ENCODE results near the gene RPP38.

The RPP38 gene

GRCh38 chr10:15146366-15146765 lies 49.2 kb downstream of the RPP38 start:
- H3K4me3 ChIP-seq (ENCODE audit: control insufficient read depth, low read depth, low read length) = no peak overlapping the region
- DNase-seq (ENCODE audit: low read depth) = no peak
- no peak for TF ChIP-seq CTCF (conservative IDR thresholded peaks at IDR 0.05; ENCODE audit: control insufficient read depth, insufficient read depth, low read depth, low read length)

GRCh38 chr10:15147594-15148392 lies 50.6 kb downstream of the RPP38 start:
- no peak for DNase-seq (ENCODE audit: low read depth)
- H3K4me3 ChIP-seq (ENCODE audit: control insufficient read depth, low read depth, low read length) = no peak overlapping the region
- no peak for TF ChIP-seq CTCF (conservative IDR thresholded peaks at IDR 0.05; ENCODE audit: control insufficient read depth, insufficient read depth, low read depth, low read length)

GRCh38 chr10:15149042-15149771 lies 52.1 kb downstream of the RPP38 start:
- DNase-seq (ENCODE audit: low read depth) = no peak
- TF ChIP-seq CTCF (conservative IDR thresholded peaks at IDR 0.05; ENCODE audit: control insufficient read depth, insufficient read depth, low read depth, low read length) = no peak
- no peak overlapping the region for H3K4me3 ChIP-seq (ENCODE audit: control insufficient read depth, low read depth, low read length)

- H3K4me3 ChIP-seq (ENCODE audit: control insufficient read depth, low read depth, low read length) = no peak overlapping the region
- DNase-seq (ENCODE audit: low read depth) = no peak
- no peak for TF ChIP-seq CTCF (conservative IDR thresholded peaks at IDR 0.05; ENCODE audit: control insufficient read depth, insufficient read depth, low read depth, low read length)
Measured at GRCh38 chr10:15150563-15150962, 53.4 kb downstream of the RPP38 start.

- no peak for TF ChIP-seq CTCF (conservative IDR thresholded peaks at IDR 0.05; ENCODE audit: control insufficient read depth, insufficient read depth, low read depth, low read length)
- no peak overlapping the region for H3K4me3 ChIP-seq (ENCODE audit: control insufficient read depth, low read depth, low read length)
- DNase-seq (ENCODE audit: low read depth) = no peak
Measured at GRCh38 chr10:15152556-15152955, 55.4 kb downstream of the RPP38 start.
